Measurements from ENCODE around the gene CCDC171.

CCDC171 gene

DNA sequence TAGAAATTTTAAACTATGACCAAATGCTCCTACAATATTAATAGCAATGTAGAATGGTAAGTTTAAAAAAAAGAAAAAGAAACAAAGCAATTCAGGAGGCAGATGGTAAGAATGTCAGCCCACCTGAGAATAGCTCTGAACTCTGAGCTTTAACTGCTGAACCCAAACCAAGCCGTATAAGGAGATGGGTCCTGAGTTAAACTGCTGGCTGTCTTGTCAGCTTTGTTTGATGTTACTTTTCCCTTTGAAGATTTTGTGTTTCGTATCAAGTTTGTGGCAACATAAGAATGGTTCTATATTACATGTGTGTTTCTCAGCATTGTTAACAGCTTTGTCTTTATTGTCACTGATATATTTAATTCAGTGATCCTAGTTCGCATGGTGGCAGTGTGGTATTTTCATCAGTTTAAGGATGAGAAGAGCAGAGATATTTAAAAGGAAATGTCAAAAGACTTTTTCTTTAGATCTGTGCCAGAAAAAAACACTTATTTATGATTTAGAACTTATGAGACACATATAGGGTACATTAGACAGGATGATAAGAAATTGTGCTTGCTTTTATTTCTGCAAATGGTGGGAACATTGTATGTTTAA, 390.1 kb downstream of the CCDC171 start:
- Histone ChIP-seq H3K4ac (ENCODE audit: low read depth, low read length) (no peak overlapping the region), H3K56ac (ENCODE audit: low read length) (no peak overlapping the region), H2BK120ac (ENCODE audit: low read depth, low read length) (no peak overlapping the region), H4K5ac (ENCODE audit: low read length) (no peak overlapping the region), H3K4me3 (ENCODE audit: low read length) (no peak overlapping the region), H2BK5ac (ENCODE audit: low read length) (no peak overlapping the region), H3K23ac (ENCODE audit: low read length) (no peak overlapping the region), H3K4me2 (ENCODE audit: low read length) (no peak overlapping the region), H3K27ac (ENCODE audit: low read depth, low read length) (no peak overlapping the region), H3K4me1 (ENCODE audit: control insufficient read depth, low read depth, low read length) (no peaks in the 10 kb centered on the region), H3K36me3 (ENCODE audit: control insufficient read depth, insufficient read depth, low read length) (no peaks in the 10 kb centered on the region), H2AK5ac (ENCODE audit: low read length) (no peak overlapping the region), H2BK15ac (replicated peaks; ENCODE audit: low read depth) (no peak overlapping the region), H3K27me3 (ENCODE audit: insufficient read depth, low read length, poor library complexity) (no peaks in the 10 kb centered on the region), H4K8ac (ENCODE audit: low read depth, low read length) (no peak overlapping the region), H3K9ac (ENCODE audit: low read length) (no peak overlapping the region), H3K79me2 (ENCODE audit: control insufficient read depth, insufficient read depth, low read length) (no peaks in the 10 kb centered on the region), H3K79me1 (ENCODE audit: low read length) (no peaks in the 10 kb centered on the region), H3K18ac (ENCODE audit: low read length) (no peak overlapping the region)
- DNase-seq = no peak
- no CpG with 5 or more reads among the region's 3 CpGs for WGBS (ENCODE audit: extremely low coverage, insufficient coverage, low lambda C conversion rate)

DNA sequence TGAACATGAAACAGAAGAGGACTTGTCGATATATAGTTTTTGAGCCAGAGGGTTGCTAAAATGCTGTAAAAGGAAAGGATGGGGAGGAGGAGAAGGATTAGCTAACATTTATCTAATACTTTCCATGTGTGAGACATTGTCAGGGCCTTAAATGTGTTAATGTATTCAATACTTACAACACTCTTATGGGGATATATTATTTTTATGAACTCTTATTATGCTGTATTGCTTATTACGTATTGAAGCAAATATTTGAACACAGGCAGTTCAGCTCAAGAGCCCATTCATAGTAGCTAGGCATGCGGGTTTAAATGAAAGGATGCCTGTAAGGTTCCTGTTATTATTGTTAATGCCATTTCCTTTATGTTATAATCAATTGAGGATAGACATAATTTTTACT, 391.5 kb downstream of the CCDC171 start:
- H2AK5ac ChIP-seq (ENCODE audit: low read length) = no peak overlapping the region
- no peak overlapping the region for H2BK15ac ChIP-seq (replicated peaks; ENCODE audit: low read depth)
- H3K4me1 ChIP-seq (ENCODE audit: control insufficient read depth, low read depth, low read length) = no peaks in the 10 kb centered on the region
- H3K18ac ChIP-seq (ENCODE audit: low read length) = no peak overlapping the region
- H3K79me2 ChIP-seq (ENCODE audit: control insufficient read depth, insufficient read depth, low read length) = no peaks in the 10 kb centered on the region
- no CpG with 5 or more reads among the region's 3 CpGs for WGBS (ENCODE audit: extremely low coverage, insufficient coverage, low lambda C conversion rate)
- H4K5ac ChIP-seq (ENCODE audit: low read length) = no peak overlapping the region
- H2BK120ac ChIP-seq (ENCODE audit: low read depth, low read length) = no peak overlapping the region
- no peak overlapping the region for H2BK5ac ChIP-seq (ENCODE audit: low read length)
- no peak overlapping the region for H3K4me2 ChIP-seq (ENCODE audit: low read length)
- no peak overlapping the region for H4K8ac ChIP-seq (ENCODE audit: low read depth, low read length)
- no peaks in the 10 kb centered on the region for H3K27me3 ChIP-seq (ENCODE audit: insufficient read depth, low read length, poor library complexity)
- no peak overlapping the region for H3K4me3 ChIP-seq (ENCODE audit: low read length)
- no peak overlapping the region for H3K23ac ChIP-seq (ENCODE audit: low read length)
- H3K79me1 ChIP-seq (ENCODE audit: low read length) = no peaks in the 10 kb centered on the region
- no peak overlapping the region for H3K9ac ChIP-seq (ENCODE audit: low read length)
- no peaks in the 10 kb centered on the region for H3K36me3 ChIP-seq (ENCODE audit: control insufficient read depth, insufficient read depth, low read length)
- no peak for DNase-seq
- H3K4ac ChIP-seq (ENCODE audit: low read depth, low read length) = no peak overlapping the region
- H3K27ac ChIP-seq (ENCODE audit: low read depth, low read length) = no peak overlapping the region
- H3K56ac ChIP-seq (ENCODE audit: low read length) = no peak overlapping the region

DNA sequence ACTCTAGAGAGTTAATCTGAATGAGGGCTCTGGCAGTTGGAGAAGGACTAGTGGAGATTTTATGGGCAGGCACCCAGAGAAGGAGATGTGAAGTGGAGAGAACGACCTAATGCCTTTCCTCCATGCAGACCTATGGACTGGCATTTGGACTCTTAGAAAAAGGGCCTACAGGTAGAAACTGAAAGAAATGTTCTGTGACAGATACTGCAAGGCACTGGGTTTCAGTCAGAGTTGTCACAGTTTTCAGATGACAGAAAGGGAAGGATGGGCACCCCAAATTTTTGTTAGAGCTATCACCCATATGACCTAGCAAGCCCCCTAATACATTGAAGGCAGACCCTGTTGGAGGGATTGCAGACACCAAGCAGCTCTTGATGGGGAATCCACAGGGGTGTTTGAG, 406.8 kb downstream of the CCDC171 start:
- Histone ChIP-seq H3K18ac (ENCODE audit: low read length) (no peak overlapping the region), H3K79me2 (ENCODE audit: control insufficient read depth, insufficient read depth, low read length) (no peaks in the 10 kb centered on the region), H3K56ac (ENCODE audit: low read length) (no peak overlapping the region), H4K8ac (ENCODE audit: low read depth, low read length) (no peak overlapping the region), H3K27me3 (ENCODE audit: insufficient read depth, low read length, poor library complexity) (no peaks in the 10 kb centered on the region), H3K79me1 (ENCODE audit: low read length) (no peaks in the 10 kb centered on the region), H2BK15ac (replicated peaks; ENCODE audit: low read depth) (no peak overlapping the region), H4K5ac (ENCODE audit: low read length) (no peak overlapping the region), H3K9ac (ENCODE audit: low read length) (no peak overlapping the region), H3K4me2 (ENCODE audit: low read length) (no peak overlapping the region), H3K27ac (ENCODE audit: low read depth, low read length) (no peak overlapping the region), H3K36me3 (ENCODE audit: control insufficient read depth, insufficient read depth, low read length) (no peaks in the 10 kb centered on the region), H3K23ac (ENCODE audit: low read length) (no peak overlapping the region), H3K4me1 (ENCODE audit: control insufficient read depth, low read depth, low read length) (no peaks in the 10 kb centered on the region), H2AK5ac (ENCODE audit: low read length) (no peak overlapping the region), H2BK5ac (ENCODE audit: low read length) (no peak overlapping the region), H2BK120ac (ENCODE audit: low read depth, low read length) (no peak overlapping the region), H3K4me3 (ENCODE audit: low read length) (no peak overlapping the region), H3K4ac (ENCODE audit: low read depth, low read length) (no peak overlapping the region)
- no CpG with 5 or more reads among the region's 1 CpG for WGBS (ENCODE audit: extremely low coverage, insufficient coverage, low lambda C conversion rate)
- DNase-seq = no peak

DNA sequence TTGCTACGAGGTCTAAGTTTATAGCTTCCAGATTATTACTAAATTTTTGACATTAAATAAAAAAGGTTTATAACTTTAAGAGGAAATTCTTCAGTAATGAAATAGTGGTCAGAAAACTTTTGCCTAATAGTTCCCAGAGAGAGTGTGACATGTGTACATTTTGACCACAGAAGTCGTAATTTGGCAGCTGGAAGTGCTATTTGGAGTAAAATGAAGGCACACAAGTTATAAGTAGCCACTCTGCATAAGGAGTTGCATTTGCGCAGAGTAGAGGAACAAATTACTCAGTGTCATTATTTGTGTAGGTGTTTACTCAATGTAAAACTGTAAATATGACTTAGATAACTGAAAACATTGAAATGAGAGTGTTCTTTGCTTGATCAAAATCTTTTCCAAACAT, 408.4 kb downstream of the CCDC171 start:
- H3K36me3 ChIP-seq (ENCODE audit: control insufficient read depth, insufficient read depth, low read length) = no peaks in the 10 kb centered on the region
- H2BK5ac ChIP-seq (ENCODE audit: low read length) = no peak overlapping the region
- H4K8ac ChIP-seq (ENCODE audit: low read depth, low read length) = no peak overlapping the region
- no peak overlapping the region for H3K18ac ChIP-seq (ENCODE audit: low read length)
- DNase-seq = no peak
- H3K23ac ChIP-seq (ENCODE audit: low read length) = no peak overlapping the region
- H3K27me3 ChIP-seq (ENCODE audit: insufficient read depth, low read length, poor library complexity) = no peaks in the 10 kb centered on the region
- WGBS (ENCODE audit: extremely low coverage, insufficient coverage, low lambda C conversion rate) = no CpG with 5 or more reads among the region's 3 CpGs
- H3K79me2 ChIP-seq (ENCODE audit: control insufficient read depth, insufficient read depth, low read length) = no peaks in the 10 kb centered on the region
- no peak overlapping the region for H3K4me3 ChIP-seq (ENCODE audit: low read length)
- H3K4me1 ChIP-seq (ENCODE audit: control insufficient read depth, low read depth, low read length) = no peaks in the 10 kb centered on the region
- no peak overlapping the region for H2AK5ac ChIP-seq (ENCODE audit: low read length)
- H2BK120ac ChIP-seq (ENCODE audit: low read depth, low read length) = no peak overlapping the region
- no peak overlapping the region for H3K56ac ChIP-seq (ENCODE audit: low read length)
- H3K4ac ChIP-seq (ENCODE audit: low read depth, low read length) = no peak overlapping the region
- H4K5ac ChIP-seq (ENCODE audit: low read length) = no peak overlapping the region
- no peak overlapping the region for H2BK15ac ChIP-seq (replicated peaks; ENCODE audit: low read depth)
- no peak overlapping the region for H3K9ac ChIP-seq (ENCODE audit: low read length)
- H3K27ac ChIP-seq (ENCODE audit: low read depth, low read length) = no peak overlapping the region
- no peaks in the 10 kb centered on the region for H3K79me1 ChIP-seq (ENCODE audit: low read length)
- H3K4me2 ChIP-seq (ENCODE audit: low read length) = no peak overlapping the region

DNA sequence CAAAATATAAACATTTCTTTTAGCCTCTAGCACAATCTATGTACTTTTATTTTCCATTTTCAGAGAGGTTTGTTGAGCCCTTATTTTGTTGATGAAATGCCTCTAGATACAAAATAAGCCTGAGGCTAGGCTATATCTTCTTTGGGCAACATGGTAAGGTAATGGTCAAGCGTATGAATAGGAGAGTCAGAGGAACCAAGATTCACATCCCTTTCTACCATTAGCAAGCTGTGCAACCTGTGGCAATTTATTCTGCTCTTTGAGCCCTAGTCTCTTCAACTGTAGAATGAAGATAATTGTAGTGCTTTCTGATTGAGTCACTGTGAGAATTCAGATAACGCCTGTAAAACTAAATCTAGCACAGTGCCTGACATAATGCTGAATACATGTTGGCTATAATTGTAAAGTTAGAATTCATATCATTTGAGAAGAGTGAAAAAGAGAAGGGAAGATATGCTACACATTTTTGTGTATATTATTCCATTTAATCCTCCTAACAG, 412.5 kb downstream of the CCDC171 start:
- Histone ChIP-seq H3K4me3 (ENCODE audit: low read length) (no peak overlapping the region), H3K27me3 (ENCODE audit: insufficient read depth, low read length, poor library complexity) (no peaks in the 10 kb centered on the region), H3K4me2 (ENCODE audit: low read length) (no peak overlapping the region), H3K79me1 (ENCODE audit: low read length) (no peaks in the 10 kb centered on the region), H3K79me2 (ENCODE audit: control insufficient read depth, insufficient read depth, low read length) (no peaks in the 10 kb centered on the region), H2BK5ac (ENCODE audit: low read length) (no peak overlapping the region), H3K56ac (ENCODE audit: low read length) (no peak overlapping the region), H3K27ac (ENCODE audit: low read depth, low read length) (no peak overlapping the region), H3K18ac (ENCODE audit: low read length) (no peak overlapping the region), H3K23ac (ENCODE audit: low read length) (no peak overlapping the region), H3K4me1 (ENCODE audit: control insufficient read depth, low read depth, low read length) (no peaks in the 10 kb centered on the region), H2BK120ac (ENCODE audit: low read depth, low read length) (no peak overlapping the region), H3K9ac (ENCODE audit: low read length) (no peak overlapping the region), H4K8ac (ENCODE audit: low read depth, low read length) (no peak overlapping the region), H3K36me3 (ENCODE audit: control insufficient read depth, insufficient read depth, low read length) (no peaks in the 10 kb centered on the region), H2AK5ac (ENCODE audit: low read length) (no peak overlapping the region), H2BK15ac (replicated peaks; ENCODE audit: low read depth) (no peak overlapping the region), H4K5ac (ENCODE audit: low read length) (no peak overlapping the region), H3K4ac (ENCODE audit: low read depth, low read length) (no peak overlapping the region)
- no peak for DNase-seq
- no CpG with 5 or more reads among the region's 2 CpGs for WGBS (ENCODE audit: extremely low coverage, insufficient coverage, low lambda C conversion rate)

DNA sequence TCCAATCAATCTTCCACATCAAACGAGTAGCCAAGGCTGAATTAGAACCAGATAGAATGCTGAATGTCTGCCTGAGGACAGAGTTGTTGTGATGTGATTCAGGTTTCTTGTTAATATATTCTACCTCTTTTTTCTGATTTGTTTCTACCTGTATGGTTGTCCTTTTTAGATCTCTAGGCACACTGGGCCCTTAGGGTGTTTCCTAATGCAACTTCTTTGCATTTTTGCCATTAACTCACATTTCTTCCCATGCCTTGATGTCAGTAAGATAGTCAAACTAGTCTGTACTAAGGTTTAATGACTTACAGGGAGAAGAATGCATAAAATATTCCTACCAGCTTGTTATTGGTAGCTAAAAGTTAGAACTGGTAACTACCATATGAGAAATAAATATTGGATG, 413.6 kb downstream of the CCDC171 start:
- Histone ChIP-seq H4K8ac (ENCODE audit: low read depth, low read length) (no peak overlapping the region), H3K23ac (ENCODE audit: low read length) (no peak overlapping the region), H2BK5ac (ENCODE audit: low read length) (no peak overlapping the region), H3K27ac (ENCODE audit: low read depth, low read length) (no peak overlapping the region), H3K56ac (ENCODE audit: low read length) (no peak overlapping the region), H2BK120ac (ENCODE audit: low read depth, low read length) (no peak overlapping the region), H3K36me3 (ENCODE audit: control insufficient read depth, insufficient read depth, low read length) (no peaks in the 10 kb centered on the region), H2BK15ac (replicated peaks; ENCODE audit: low read depth) (no peak overlapping the region), H3K4ac (ENCODE audit: low read depth, low read length) (no peak overlapping the region), H3K4me1 (ENCODE audit: control insufficient read depth, low read depth, low read length) (no peaks in the 10 kb centered on the region), H3K79me1 (ENCODE audit: low read length) (no peaks in the 10 kb centered on the region), H3K9ac (ENCODE audit: low read length) (no peak overlapping the region), H3K18ac (ENCODE audit: low read length) (no peak overlapping the region), H3K27me3 (ENCODE audit: insufficient read depth, low read length, poor library complexity) (no peaks in the 10 kb centered on the region), H4K5ac (ENCODE audit: low read length) (no peak overlapping the region), H3K79me2 (ENCODE audit: control insufficient read depth, insufficient read depth, low read length) (no peaks in the 10 kb centered on the region), H3K4me2 (ENCODE audit: low read length) (no peak overlapping the region), H2AK5ac (ENCODE audit: low read length) (no peak overlapping the region), H3K4me3 (ENCODE audit: low read length) (no peak overlapping the region)
- no peak for DNase-seq
- WGBS (ENCODE audit: extremely low coverage, insufficient coverage, low lambda C conversion rate) = no CpG with 5 or more reads among the region's 1 CpG

Data from mesendoderm (in vitro differentiated cells).